Osteocyte (in vitro differentiated cells): Measurements from ENCODE around the gene NSMCE1. TPM values are rescaled to one million over a fixed set of nuclear protein-coding genes. Genes with fewer than 3 reads are reported as not detected.

ENCODE experiments used
- DNase-seq: peaks from one replicate; pipeline ENCODE4 v3.0.0; 2021; ENCODE audit warnings: mixed read lengths; ENCODE audit not compliant: unreplicated experiment; ENCODE audit errors: extremely low spot score
- H3K27ac Mint-ChIP-seq: one replicate; pipeline ENCODE4 v1.8.0; 2021; ENCODE audit warnings: mild to moderate bottlenecking, mixed read lengths; ENCODE audit not compliant: unreplicated experiment
- H3K27me3 Mint-ChIP-seq: one replicate; pipeline ENCODE4 v1.8.0; 2021; ENCODE audit warnings: mixed read lengths; ENCODE audit not compliant: unreplicated experiment
- H3K36me3 Mint-ChIP-seq: one replicate; pipeline ENCODE4 v1.8.0; 2021; ENCODE audit warnings: mixed read lengths; ENCODE audit not compliant: unreplicated experiment
- H3K4me1 Mint-ChIP-seq: one replicate; pipeline ENCODE4 v1.8.0; 2021; ENCODE audit warnings: mixed read lengths; ENCODE audit not compliant: unreplicated experiment
- H3K4me3 Mint-ChIP-seq: one replicate; pipeline ENCODE4 v1.8.0; 2021; ENCODE audit warnings: mild to moderate bottlenecking, moderate library complexity, mixed read lengths; ENCODE audit not compliant: unreplicated experiment
- H3K9me3 Mint-ChIP-seq: one replicate; pipeline ENCODE4 v1.8.0; 2021; ENCODE audit warnings: mixed read lengths; ENCODE audit not compliant: unreplicated experiment
- CTCF ChIP-seq: fragments of 200-600 bp; sonication (generic); IDR thresholded peaks from 2 replicates; pipeline ENCODE4 v1.5.0; 2021; ENCODE audit warnings: antibody characterized with exemption, mild to moderate bottlenecking, moderate library complexity
- total RNA-seq: library from RNA; stranded (reverse); gene quantifications from 2 replicates; pipeline ENCODE4 v1.2.1, GENCODE V29; 2021

Gene NSMCE1
- total RNA-seq, 1 donor from 2014 or later: 28.3 TPM

GRCh38 chr16:27225536-27226360 is 42.8 kb downstream of the NSMCE1 start:
- DNase-seq: no peak
- Mint-ChIP-seq H3K27me3 (no peaks in the 10 kb centered on the region), H3K4me3 (no peak overlapping the region), H3K9me3 (no peaks in the 10 kb centered on the region), H3K36me3 (no peaks in the 10 kb centered on the region), H3K4me1 (peaks cover 15% of the 10 kb centered on the region), H3K27ac (no peak overlapping the region)
- no peak for TF ChIP-seq CTCF

GRCh38 chr16:27224741-27225300 is 43.8 kb downstream of the NSMCE1 start:
- H3K9me3 Mint-ChIP-seq: no peaks in the 10 kb centered on the region
- no peak for DNase-seq
- TF ChIP-seq CTCF: no peak

GRCh38 chr16:27224271-27224737 is 44.3 kb downstream of the NSMCE1 start:
- no peak for TF ChIP-seq CTCF
- no peak for DNase-seq
- Mint-ChIP-seq H3K4me3 (no peak overlapping the region), H3K27ac (no peak overlapping the region), H3K36me3 (no peaks in the 10 kb centered on the region), H3K27me3 (no peaks in the 10 kb centered on the region), H3K9me3 (no peaks in the 10 kb centered on the region), H3K4me1 (peaks cover 15% of the 10 kb centered on the region)

More at GRCh38 chr16:27224741-27225300, 43.8 kb downstream of the NSMCE1 start:
- H3K27me3 Mint-ChIP-seq: no peaks in the 10 kb centered on the region
- no peaks in the 10 kb centered on the region for H3K36me3 Mint-ChIP-seq
- peaks cover 15% of the 10 kb centered on the region for H3K4me1 Mint-ChIP-seq
- no peak overlapping the region for H3K4me3 Mint-ChIP-seq
- H3K27ac Mint-ChIP-seq: no peak overlapping the region

GRCh38 chr16:27223701-27224100 is 44.9 kb downstream of the NSMCE1 start:
- Mint-ChIP-seq H3K36me3 (no peaks in the 10 kb centered on the region), H3K4me1 (peaks cover 19% of the 10 kb centered on the region), H3K27ac (no peak overlapping the region), H3K27me3 (no peaks in the 10 kb centered on the region), H3K4me3 (no peak overlapping the region), H3K9me3 (no peaks in the 10 kb centered on the region)
- no peak for DNase-seq
- no peak for TF ChIP-seq CTCF

- peaks cover 19% of the 10 kb centered on the region for H3K4me1 Mint-ChIP-seq
- H3K36me3 Mint-ChIP-seq: no peaks in the 10 kb centered on the region
- no peaks in the 10 kb centered on the region for H3K9me3 Mint-ChIP-seq
- no peaks in the 10 kb centered on the region for H3K27me3 Mint-ChIP-seq
- no peak for DNase-seq
- H3K4me3 Mint-ChIP-seq: no peak overlapping the region
- no peak for TF ChIP-seq CTCF
- H3K27ac Mint-ChIP-seq: no peak overlapping the region
Observed at GRCh38 chr16:27223226-27223610, 45.4 kb downstream of the NSMCE1 start.
